Measurements from ENCODE around the gene CCDC78. TPM values are rescaled to one million over a fixed set of nuclear protein-coding genes. Genes with fewer than 3 reads are reported as not detected.

CCDC78 gene
- total and polyA plus RNA-seq, 2 experiments from 2014 or later = 10.5 to 12.6 TPM

DNA sequence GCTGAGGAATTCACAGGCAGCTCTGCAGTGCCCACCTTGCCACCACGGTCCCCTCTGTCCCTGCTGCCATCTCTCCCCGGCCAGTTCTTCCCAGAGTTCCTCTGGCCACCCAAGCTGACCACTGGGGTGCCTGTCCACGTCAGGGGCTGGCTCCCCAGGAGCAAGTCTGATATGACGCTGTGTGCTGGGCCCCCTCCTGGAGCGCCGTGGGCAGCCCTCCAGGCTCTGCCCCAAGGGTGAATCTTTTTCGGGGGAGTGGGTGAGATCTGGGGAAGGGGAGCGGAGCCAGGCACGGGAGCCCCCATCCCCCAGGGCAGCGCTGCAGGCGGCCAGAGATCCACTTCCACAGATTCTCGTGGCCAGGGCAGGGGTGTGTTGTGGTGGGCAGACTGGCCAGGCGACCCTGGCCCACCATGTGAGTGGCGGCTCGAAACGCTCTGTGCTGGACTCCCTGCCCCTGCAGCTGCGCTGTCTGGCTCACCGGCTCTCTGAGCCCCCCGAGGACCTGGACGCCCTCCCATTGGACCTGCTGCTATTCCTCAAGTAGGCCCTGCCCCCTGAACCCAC, 38.0 kb upstream of the CCDC78 start:
- Histone ChIP-seq H4K20me1 (replicated peaks; ENCODE audit: insufficient read depth) (no peaks in the 10 kb centered on the region), H3K27ac (ENCODE audit: low read depth) (no peak overlapping the region), H3K4me2 (no peak overlapping the region), H3K79me2 (replicated peaks; ENCODE audit: insufficient read depth) (no peaks in the 10 kb centered on the region), H3K4me3 (no peak overlapping the region), H3K27me3 (ENCODE audit: insufficient read depth) (no peaks in the 10 kb centered on the region), H2AFZ (no peak overlapping the region), H3K36me3 (ENCODE audit: insufficient read depth) (no peaks in the 10 kb centered on the region), H3K4me1 (ENCODE audit: insufficient read depth) (no peaks in the 10 kb centered on the region), H3K9me2 (ENCODE audit: insufficient read depth) (no peaks in the 10 kb centered on the region), H3F3A (replicated peaks; ENCODE audit: low read depth) (0 out of 2 replicates have a peak, but pooled peaks cover 3% of the 10 kb centered on the region)
- ATAC-seq (no peak), DNase-seq (ENCODE audit: low spot score) (no peak)
- H3K4me1 Mint-ChIP-seq = no peaks in the 10 kb centered on the region; the same call in 1 of the 3 replicates
- no peaks in the 10 kb centered on the region; the same call in 2 of the 3 replicates for H3K9me3 Mint-ChIP-seq
- peaks cover 17% of the 10 kb centered on the region for H3K27me3 Mint-ChIP-seq (ENCODE audit: insufficient read depth, low read depth, poor library complexity)
- H3K36me3 Mint-ChIP-seq (ENCODE audit: low read depth) = no peaks in the 10 kb centered on the region
- H3K27ac Mint-ChIP-seq = no peak overlapping the region
- H3K4me3 Mint-ChIP-seq = no peak overlapping the region
- TF ChIP-seq STAT1 (IDR thresholded peaks at IDR 0.05; ENCODE audit: unreplicated experiment) = no peak
- TF ChIP-seq, protein P1, sequence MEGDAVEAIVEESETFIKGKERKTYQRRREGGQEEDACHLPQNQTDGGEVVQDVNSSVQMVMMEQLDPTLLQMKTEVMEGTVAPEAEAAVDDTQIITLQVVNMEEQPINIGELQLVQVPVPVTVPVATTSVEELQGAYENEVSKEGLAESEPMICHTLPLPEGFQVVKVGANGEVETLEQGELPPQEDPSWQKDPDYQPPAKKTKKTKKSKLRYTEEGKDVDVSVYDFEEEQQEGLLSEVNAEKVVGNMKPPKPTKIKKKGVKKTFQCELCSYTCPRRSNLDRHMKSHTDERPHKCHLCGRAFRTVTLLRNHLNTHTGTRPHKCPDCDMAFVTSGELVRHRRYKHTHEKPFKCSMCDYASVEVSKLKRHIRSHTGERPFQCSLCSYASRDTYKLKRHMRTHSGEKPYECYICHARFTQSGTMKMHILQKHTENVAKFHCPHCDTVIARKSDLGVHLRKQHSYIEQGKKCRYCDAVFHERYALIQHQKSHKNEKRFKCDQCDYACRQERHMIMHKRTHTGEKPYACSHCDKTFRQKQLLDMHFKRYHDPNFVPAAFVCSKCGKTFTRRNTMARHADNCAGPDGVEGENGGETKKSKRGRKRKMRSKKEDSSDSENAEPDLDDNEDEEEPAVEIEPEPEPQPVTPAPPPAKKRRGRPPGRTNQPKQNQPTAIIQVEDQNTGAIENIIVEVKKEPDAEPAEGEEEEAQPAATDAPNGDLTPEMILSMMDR (conservative IDR thresholded peaks at IDR 0.05; ENCODE audit: low read depth in 2 of 2) = no peak
- TF ChIP-seq JUNB (IDR thresholded peaks at IDR 0.05; ENCODE audit: unreplicated experiment) = no peak
- TF ChIP-seq EZH2 (IDR thresholded peaks at IDR 0.05; ENCODE audit: low read depth, unreplicated experiment) = no peak
- no peak for TF ChIP-seq CREB1 (CRISPR knock-in tag; IDR thresholded peaks at IDR 0.05; ENCODE audit: low read depth)
- TF ChIP-seq, protein P2, sequence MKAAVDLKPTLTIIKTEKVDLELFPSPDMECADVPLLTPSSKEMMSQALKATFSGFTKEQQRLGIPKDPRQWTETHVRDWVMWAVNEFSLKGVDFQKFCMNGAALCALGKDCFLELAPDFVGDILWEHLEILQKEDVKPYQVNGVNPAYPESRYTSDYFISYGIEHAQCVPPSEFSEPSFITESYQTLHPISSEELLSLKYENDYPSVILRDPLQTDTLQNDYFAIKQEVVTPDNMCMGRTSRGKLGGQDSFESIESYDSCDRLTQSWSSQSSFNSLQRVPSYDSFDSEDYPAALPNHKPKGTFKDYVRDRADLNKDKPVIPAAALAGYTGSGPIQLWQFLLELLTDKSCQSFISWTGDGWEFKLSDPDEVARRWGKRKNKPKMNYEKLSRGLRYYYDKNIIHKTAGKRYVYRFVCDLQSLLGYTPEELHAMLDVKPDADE (IDR thresholded peaks at IDR 0.05) = no peak
- no peak for TF ChIP-seq REST (IDR thresholded peaks at IDR 0.05; ENCODE audit: unreplicated experiment)
- no peak for TF ChIP-seq POLR2AphosphoS5 (IDR thresholded peaks at IDR 0.05; ENCODE audit: low read depth)
- TF ChIP-seq EZH2phosphoT487 (IDR thresholded peaks at IDR 0.05; ENCODE audit: unreplicated experiment) = no peak
- TF ChIP-seq NANOG (IDR thresholded peaks at IDR 0.05; ENCODE audit: borderline replicate concordance) = no peak
- no peak for TF ChIP-seq ZNF114 (CRISPR knock-in tag; IDR thresholded peaks at IDR 0.05)
- no peak for TF ChIP-seq ZNF331 (CRISPR knock-in tag; IDR thresholded peaks at IDR 0.05; ENCODE audit: low read depth)
- no peak for TF ChIP-seq ZNF462 (CRISPR knock-in tag; IDR thresholded peaks at IDR 0.05)

Data from GM23338 (cell line).